Endothelial cell of umbilical vein (primary cell): ENCODE data around the gene MYO5B. TPM values are rescaled to one million over a fixed set of nuclear protein-coding genes. Genes with fewer than 3 reads are reported as not detected.

Experiments used
- BruUV-seq: library from RNA; stranded (reverse); fragments of 400-500 nt; replicated peaks from 2 replicates; lab custom pipeline; 2021; lab: Mats Ljungman, UMichigan
- CTCF ChIA-PET: fragments of 300-600, 350-600 bp; sonication (Branson Sonifier 250); formaldehyde crosslinking; loops from one replicate; lab custom pipeline; 2021; ENCODE audit warnings: antibody characterized with exemption, inconsistent platforms; lab: Charles Lee
- POLR2A ChIA-PET: fragments of 300-600, 350-600 bp; sonication (Branson Sonifier 250); formaldehyde crosslinking; loops from one replicate; lab custom pipeline; 2021; ENCODE audit warnings: antibody characterized with exemption, inconsistent platforms; lab: Charles Lee
- DNase-seq: peaks from one replicate; pipeline ENCODE4 v3.0.0-alpha.2; 2011; ENCODE audit warnings: low read depth, low spot score
- FAIRE-seq: peaks from 2 replicates; lab custom pipeline; 2011; peaks lifted over from hg19 to GRCh38; lab: Jason Lieb, UNC
- H2AFZ ChIP-seq: 2 replicates; pipeline ENCODE4 v1.6.0; 2012; ENCODE audit warnings: low read depth, low read length, control low read depth, inconsistent platforms
- H3K27ac ChIP-seq: 2 replicates; pipeline ENCODE4 v1.5.1; 2011; ENCODE audit warnings: low read depth, mild to moderate bottlenecking, control low read depth, low read length, moderate library complexity; ENCODE audit not compliant: insufficient read depth
- H3K27me3 ChIP-seq, 2 experiments: 2 replicates each; pipeline versions ENCODE4 v1.6.0 to v1.6.1; 2011; ENCODE audit warnings: low read length in 2 of 2, mixed read lengths in 1 of 2; ENCODE audit not compliant: control insufficient read depth in 2 of 2, insufficient read depth in 2 of 2
- H3K36me3 ChIP-seq, 2 experiments: 2 replicates in 1 of 2; 3 replicates in 1 of 2; pipeline ENCODE4 v1.5.1; 2011; ENCODE audit warnings: low read length in 2 of 2, mild to moderate bottlenecking in 1 of 2, moderate library complexity in 1 of 2; ENCODE audit not compliant: control insufficient read depth in 2 of 2, insufficient read depth in 2 of 2; ENCODE audit errors: extremely low read depth in 1 of 2
- H3K4me1 ChIP-seq: 3 replicates; pipeline ENCODE4 v1.5.1; 2011; ENCODE audit warnings: mild to moderate bottlenecking, low read length; ENCODE audit not compliant: control insufficient read depth, insufficient read depth; ENCODE audit errors: extremely low read depth
- H3K4me2 ChIP-seq: 2 replicates; pipeline ENCODE4 v1.6.1; 2011; ENCODE audit warnings: low read length, control low read depth, mixed read lengths; ENCODE audit not compliant: insufficient read depth
- H3K4me3 ChIP-seq, 3 experiments: fragments of 200-600 bp in 1 of 3; sonication (generic), shearing (Covaris generic) in 1 of 3; replicated peaks in 1 of 3; 2 replicates each; pipeline ENCODE4 v1.5.1; 2011 to 2016; ENCODE audit warnings: control low read depth in 3 of 3, low read length in 3 of 3, mild to moderate bottlenecking in 2 of 3, inconsistent platforms in 1 of 3, low read depth in 1 of 3, moderate library complexity in 1 of 3; ENCODE audit not compliant: insufficient read depth in 1 of 3
- H3K79me2 ChIP-seq: 2 replicates; pipeline ENCODE4 v1.6.0; 2012; ENCODE audit warnings: low read length, inconsistent platforms; ENCODE audit not compliant: control insufficient read depth, insufficient read depth
- H3K9ac ChIP-seq: replicated peaks from 2 replicates; pipeline ENCODE3; 2011; ENCODE audit warnings: low read length, control low read depth; ENCODE audit not compliant: insufficient read depth; ENCODE audit errors: extremely low read depth
- H3K9me1 ChIP-seq: replicated peaks from 3 replicates; pipeline ENCODE4 v1.6.0; 2011; ENCODE audit warnings: mild to moderate bottlenecking, low read length; ENCODE audit not compliant: control insufficient read depth, insufficient read depth; ENCODE audit errors: extremely low read depth
- H3K9me3 ChIP-seq: replicated peaks from 2 replicates; pipeline ENCODE4 v1.5.1; 2012; ENCODE audit warnings: low read length, inconsistent platforms; ENCODE audit not compliant: control insufficient read depth, insufficient read depth
- H4K20me1 ChIP-seq: replicated peaks from 2 replicates; pipeline ENCODE3; 2011; ENCODE audit warnings: mild to moderate bottlenecking, low read length; ENCODE audit not compliant: control insufficient read depth, insufficient read depth; ENCODE audit errors: extremely low read depth
- EZH2 ChIP-seq: IDR thresholded peaks from 2 replicates; pipeline ENCODE4 v1.6.1; 2012; ENCODE audit warnings: borderline replicate concordance, low read depth, mild to moderate bottlenecking, moderate library complexity, low read length, inconsistent platforms; ENCODE audit not compliant: severe bottlenecking
- FOS ChIP-seq: IDR thresholded peaks from 2 replicates; pipeline ENCODE4 v1.6.1; 2011; ENCODE audit warnings: mild to moderate bottlenecking, low read length, moderate library complexity, borderline replicate concordance; ENCODE audit not compliant: insufficient read depth
- GATA2 ChIP-seq: IDR thresholded peaks from 2 replicates; pipeline ENCODE4 v1.7.0; 2011; ENCODE audit warnings: low read depth, mild to moderate bottlenecking, moderate library complexity, mixed read lengths, low read length; ENCODE audit not compliant: insufficient read length, insufficient read depth
- JUN ChIP-seq: IDR thresholded peaks from 2 replicates; pipeline ENCODE4 v1.6.1; 2011; ENCODE audit warnings: borderline replicate concordance, low read depth; ENCODE audit not compliant: insufficient read length, insufficient read depth
- MYC ChIP-seq: IDR thresholded peaks from one replicate; pipeline ENCODE4 v1.6.1; 2011; ENCODE audit warnings: mild to moderate bottlenecking, low read depth, low read length
- POLR2A ChIP-seq: IDR thresholded peaks from 2 replicates; pipeline ENCODE4 v1.6.1; 2012; ENCODE audit warnings: low read depth, mild to moderate bottlenecking, control low read depth, low read length
- POLR2AphosphoS5 ChIP-seq: IDR thresholded peaks from 2 replicates; pipeline ENCODE4 v1.6.1; 2012; ENCODE audit warnings: low read depth, mild to moderate bottlenecking, control low read depth, low read length, moderate library complexity; ENCODE audit not compliant: insufficient read depth
- dilution Hi-C: fragments of 300-500 bp; cut with MboI; formaldehyde crosslinking; loops from one replicate; pipeline ENCODE4 v1.15.0; 2019; ENCODE audit warnings: low sequenced_read_pairs; ENCODE audit not compliant: extremely low pct_ligation_motif_present
- intact Hi-C: fragments of 100-400 bp; cut with micrococcal nuclease; formaldehyde crosslinking; loops from one replicate; pipeline ENCODE4 v1.10.0; 2022
- polyA plus RNA-seq, 4 experiments: library from polyadenylated mRNA; depleted of rRNA in 3 of 4; stranded (reverse) in 3 of 4; unstranded in 1 of 4; fragments of >200 nt; gene quantifications; 2 replicates each; pipeline versions ENCODE4 v1.2.1 to v1.2.3, GENCODE V29; 2011 to 2012; ENCODE audit warnings: missing spikeins in 1 of 4
- total RNA-seq: library from RNA; stranded (reverse); gene quantifications from 2 replicates; pipeline ENCODE4 v1.2.3, GENCODE V29; 2021
- TF ChIP-seq, protein P1 (sequence below): IDR thresholded peaks from 2 replicates; pipeline ENCODE4 v1.6.1; 2011; ENCODE audit not compliant: insufficient read depth, insufficient read length
- TF ChIP-seq, protein P2 (sequence below), 2 donors: IDR thresholded peaks; 1 replicate in 1 of 2; 2 replicates in 1 of 2; pipeline ENCODE4 v1.5.1; 2011; ENCODE audit warnings: low read length in 2 of 2, mild to moderate bottlenecking in 2 of 2, moderate library complexity in 2 of 2, control low read depth in 1 of 2, inconsistent platforms in 1 of 2, low read depth in 1 of 2; ENCODE audit not compliant: insufficient read depth in 1 of 2; ENCODE audit errors: extremely low read depth in 1 of 2

MYO5B gene
- total and polyA plus RNA-seq, 2 donors (not counting 3 experiments of a cell fraction or from before 2014, with no cell fraction given) = 0.54 to 1.1 TPM

DNA sequence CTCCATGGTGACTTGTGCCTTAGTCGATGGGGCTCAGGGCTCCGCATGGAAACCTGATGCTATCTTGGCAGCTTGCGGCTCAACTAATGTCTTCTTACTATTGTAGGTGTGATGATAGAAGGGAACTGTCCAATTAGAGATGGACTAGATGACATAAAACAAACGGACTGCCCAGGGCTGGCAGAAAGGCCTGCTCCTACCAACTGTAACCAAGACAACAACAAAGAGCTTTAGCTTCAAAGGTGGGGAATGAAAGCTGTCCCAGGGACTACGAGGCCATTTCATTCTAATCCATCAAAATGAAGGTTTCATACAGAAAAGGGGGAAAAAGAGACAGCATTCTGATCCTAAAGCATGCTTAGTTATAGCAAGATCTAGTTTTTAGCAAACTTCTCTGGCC lies 194.7 kb downstream of the MYO5B start:
- H3K4me1 ChIP-seq = no peaks in the 10 kb centered on the region
- H3K27ac ChIP-seq = no peak overlapping the region
- H3K27me3 ChIP-seq = peaks cover 0 to 2% of the 10 kb centered on the region in 2 experiments
- H3K9me1 ChIP-seq = no peaks in the 10 kb centered on the region
- no peak overlapping the region for H3K9ac ChIP-seq
- H3K9me3 ChIP-seq = no peaks in the 10 kb centered on the region
- dilution Hi-C loops = no loop called here
- intact Hi-C loops = loop anchor here (10.0 kb wide), 1 partner anchor 425 kb away; no protein-coding TSS in a partner anchor
- no peaks in the 10 kb centered on the region for H4K20me1 ChIP-seq
- POLR2A ChIA-PET = no interaction called here
- no peaks in the 10 kb centered on the region for H3K36me3 ChIP-seq
- H3K4me3 ChIP-seq = no peak overlapping the region
- no peak overlapping the region for H3K4me2 ChIP-seq
- FAIRE-seq (no peak), DNase-seq (no peak)
- H3K79me2 ChIP-seq = no peaks in the 10 kb centered on the region
- CTCF ChIA-PET = no interaction called here
- no TSS peak for BruUV-seq
- no peak overlapping the region for H2AFZ ChIP-seq
- TF ChIP-seq, protein P1, sequence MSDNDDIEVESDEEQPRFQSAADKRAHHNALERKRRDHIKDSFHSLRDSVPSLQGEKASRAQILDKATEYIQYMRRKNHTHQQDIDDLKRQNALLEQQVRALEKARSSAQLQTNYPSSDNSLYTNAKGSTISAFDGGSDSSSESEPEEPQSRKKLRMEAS = no peak
- no peak for TF ChIP-seq JUN
- no peak for TF ChIP-seq GATA2
- no peak for TF ChIP-seq POLR2AphosphoS5
- TF ChIP-seq, protein P2, sequence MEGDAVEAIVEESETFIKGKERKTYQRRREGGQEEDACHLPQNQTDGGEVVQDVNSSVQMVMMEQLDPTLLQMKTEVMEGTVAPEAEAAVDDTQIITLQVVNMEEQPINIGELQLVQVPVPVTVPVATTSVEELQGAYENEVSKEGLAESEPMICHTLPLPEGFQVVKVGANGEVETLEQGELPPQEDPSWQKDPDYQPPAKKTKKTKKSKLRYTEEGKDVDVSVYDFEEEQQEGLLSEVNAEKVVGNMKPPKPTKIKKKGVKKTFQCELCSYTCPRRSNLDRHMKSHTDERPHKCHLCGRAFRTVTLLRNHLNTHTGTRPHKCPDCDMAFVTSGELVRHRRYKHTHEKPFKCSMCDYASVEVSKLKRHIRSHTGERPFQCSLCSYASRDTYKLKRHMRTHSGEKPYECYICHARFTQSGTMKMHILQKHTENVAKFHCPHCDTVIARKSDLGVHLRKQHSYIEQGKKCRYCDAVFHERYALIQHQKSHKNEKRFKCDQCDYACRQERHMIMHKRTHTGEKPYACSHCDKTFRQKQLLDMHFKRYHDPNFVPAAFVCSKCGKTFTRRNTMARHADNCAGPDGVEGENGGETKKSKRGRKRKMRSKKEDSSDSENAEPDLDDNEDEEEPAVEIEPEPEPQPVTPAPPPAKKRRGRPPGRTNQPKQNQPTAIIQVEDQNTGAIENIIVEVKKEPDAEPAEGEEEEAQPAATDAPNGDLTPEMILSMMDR (IDR thresholded peaks at IDR 0.05; ENCODE audit: extremely low read depth in 1 of 2, insufficient read depth in 1 of 2, low read depth in 1 of 2, low read length in 2 of 2) = no peak
- TF ChIP-seq POLR2A = no peak
- no peak for TF ChIP-seq FOS
- no peak for TF ChIP-seq MYC
- TF ChIP-seq EZH2 = no peak
